HepG2 (cell line): ENCODE results near the gene CHN2.

Experiments
- CTCF ChIP-seq: sonication (generic); formaldehyde crosslinking; IDR thresholded peaks from 2 replicates; pipeline ENCODE4 v1.5.0; 2020; ENCODE audit warnings: mild to moderate bottlenecking, missing genetic modification reagents, moderate library complexity
- EP300 ChIP-seq, 3 experiments: sonication (generic) in 1 of 3; formaldehyde crosslinking in 1 of 3; IDR thresholded peaks; 2 replicates each; pipeline versions ENCODE4 v1.5.1 to v1.6.1; 2011 to 2020; ENCODE audit warnings: low read depth in 2 of 3, low read length in 2 of 3, borderline replicate concordance in 1 of 3, improper control_type of control experiment in 1 of 3, mild to moderate bottlenecking in 1 of 3, missing genetic modification reagents in 1 of 3, moderate library complexity in 1 of 3
- FOXP1 ChIP-seq, 2 experiments: fragments of 450-650 bp in 1 of 2; IDR thresholded peaks; 2 replicates each; pipeline ENCODE4 v1.6.1; 2017 to 2018; ENCODE audit warnings: antibody characterized with exemption in 1 of 2
- HINFP ChIP-seq: sonication (generic); formaldehyde crosslinking; IDR thresholded peaks from 2 replicates; pipeline ENCODE4 v1.4.0; 2020; ENCODE audit warnings: low read depth, mild to moderate bottlenecking, missing genetic modification reagents
- HNRNPK ChIP-seq: fragments of 200-400 bp; formaldehyde crosslinking; IDR thresholded peaks from 2 replicates; pipeline ENCODE4 v1.6.1; 2018; ENCODE audit warnings: low read length, low read depth, moderate library complexity, mild to moderate bottlenecking; ENCODE audit not compliant: poor library complexity, severe bottlenecking
- TBL1XR1 ChIP-seq: fragments of 150-350 bp; IDR thresholded peaks from 2 replicates; pipeline ENCODE4 v1.6.1; 2014; ENCODE audit warnings: borderline replicate concordance, low read length; ENCODE audit not compliant: partially characterized antibody
- ZMYM3 ChIP-seq: sonication (generic); formaldehyde crosslinking; IDR thresholded peaks from 2 replicates; pipeline ENCODE4 v1.5.1; 2020; ENCODE audit warnings: mild to moderate bottlenecking, missing genetic modification reagents
- ZNF121 ChIP-seq: sonication (generic); formaldehyde crosslinking; IDR thresholded peaks from 2 replicates; pipeline ENCODE4 v1.5.0; 2020; ENCODE audit warnings: mild to moderate bottlenecking, missing genetic modification reagents
- ZNF30 ChIP-seq: sonication (generic); formaldehyde crosslinking; IDR thresholded peaks from 2 replicates; pipeline ENCODE4 v1.5.0; 2020; ENCODE audit warnings: mild to moderate bottlenecking, missing genetic modification reagents
- ZNF512 ChIP-seq: sonication (generic); formaldehyde crosslinking; IDR thresholded peaks from 2 replicates; pipeline ENCODE4 v1.4.0; 2020; ENCODE audit warnings: mild to moderate bottlenecking, missing genetic modification reagents
- ZNF550 ChIP-seq: sonication (generic); formaldehyde crosslinking; IDR thresholded peaks from 2 replicates; pipeline ENCODE4 v1.4.0; 2020; ENCODE audit warnings: mild to moderate bottlenecking, missing genetic modification reagents, borderline replicate concordance
- ZNF839 ChIP-seq: sonication (generic); formaldehyde crosslinking; IDR thresholded peaks from 2 replicates; pipeline ENCODE4 v1.4.0; 2020; ENCODE audit warnings: missing genetic modification reagents, mild to moderate bottlenecking, borderline replicate concordance

DNA sequence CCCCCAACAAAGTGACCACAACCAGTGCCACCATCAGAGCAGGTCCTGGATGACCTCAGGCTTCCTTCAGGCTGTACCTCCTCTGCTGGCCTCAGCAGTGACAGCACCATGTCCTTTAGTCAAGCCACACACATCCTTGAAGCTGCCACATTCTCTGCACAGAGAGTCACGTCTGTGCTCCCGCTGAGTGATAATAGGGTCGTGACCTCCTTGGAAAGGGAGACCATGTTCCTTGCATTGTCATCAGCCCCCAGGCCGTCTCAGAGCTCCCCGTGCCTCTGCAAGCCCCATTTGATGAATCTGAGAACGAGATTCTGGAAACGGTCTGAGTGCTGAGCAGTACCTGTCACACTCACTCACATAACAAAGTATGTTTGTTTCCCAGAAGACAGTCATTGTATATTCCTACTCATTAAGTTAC lies 262.6 kb downstream of the CHN2 start:
- TF ChIP-seq TBL1XR1 = no peak
- no peak for TF ChIP-seq ZNF550 (CRISPR knock-in tag)
- TF ChIP-seq FOXP1 (IDR thresholded peaks at IDR 0.05) = no peak
- no peak for TF ChIP-seq FOXP1 (CRISPR knock-in tag; IDR thresholded peaks at IDR 0.05)
- no peak for TF ChIP-seq CTCF (CRISPR knock-in tag)
- no peak for TF ChIP-seq HINFP (CRISPR knock-in tag)
- no peak for TF ChIP-seq HNRNPK
- TF ChIP-seq ZNF30 = no peak
- TF ChIP-seq ZNF839 (CRISPR knock-in tag) = no peak
- TF ChIP-seq ZNF121 (CRISPR knock-in tag) = no peak
- TF ChIP-seq ZMYM3 (CRISPR knock-in tag) = no peak
- TF ChIP-seq ZNF512 = no peak
- TF ChIP-seq EP300 (IDR thresholded peaks at IDR 0.05; ENCODE audit: low read depth in 2 of 2, low read length in 2 of 2) = no peak
- TF ChIP-seq EP300 (CRISPR knock-in tag; IDR thresholded peaks at IDR 0.05; ENCODE audit: borderline replicate concordance) = no peak
